ENCODE results near the gene POLR1E. TPM values are rescaled to one million over a fixed set of nuclear protein-coding genes. Genes with fewer than 3 reads are reported as not detected.
A peak's percentile ranks its signal among the peaks of the same experiment; 100 is the strongest.

POLR1E gene
- total RNA-seq, 2 experiments from 2014 or later = 60.7 to 62.9 TPM

- intact Hi-C loops (cut with micrococcal nuclease) = no loop called here
- Mint-ChIP-seq H3K9me3 (no peaks in the 10 kb centered on the region), H3K27ac (no peak overlapping the region), H3K4me1 (ENCODE audit: low read depth) (peaks cover 25% of the 10 kb centered on the region), H3K36me3 (ENCODE audit: low read depth) (peaks cover 11% of the 10 kb centered on the region), H3K4me3 (no peak overlapping the region), H3K27me3 (ENCODE audit: low read depth) (no peaks in the 10 kb centered on the region)
- CTCF ChIA-PET = interaction anchor here (0.6 to 2.0 kb wide), 2 partner anchors 35 to 1199 kb away, joined by 4 to 7 read pairs; no protein-coding TSS in a partner anchor
- DNase-seq = no peak
Measured at GRCh38 chr9:37449862-37450632, 35.7 kb upstream of the POLR1E start.

GRCh38 chr9:37451628-37452027, 34.1 kb upstream of the POLR1E start:
- peaks cover 15% of the 10 kb centered on the region for H3K36me3 Mint-ChIP-seq (ENCODE audit: low read depth)
- no peak overlapping the region for H3K27ac Mint-ChIP-seq
- intact Hi-C loops (cut with micrococcal nuclease) = no loop called here
- no peak overlapping the region for H3K4me3 Mint-ChIP-seq
- CTCF ChIA-PET = no interaction called here
- DNase-seq = no peak
- H3K4me1 Mint-ChIP-seq (ENCODE audit: low read depth) = peaks cover 37% of the 10 kb centered on the region
- no peaks in the 10 kb centered on the region for H3K9me3 Mint-ChIP-seq
- H3K27me3 Mint-ChIP-seq (ENCODE audit: low read depth) = no peaks in the 10 kb centered on the region

- intact Hi-C loops (cut with micrococcal nuclease) = no loop called here
- Mint-ChIP-seq H3K4me3 (no peak overlapping the region), H3K27me3 (ENCODE audit: low read depth) (no peaks in the 10 kb centered on the region), H3K4me1 (ENCODE audit: low read depth) (peaks cover 39% of the 10 kb centered on the region), H3K9me3 (no peaks in the 10 kb centered on the region), H3K27ac (no peak overlapping the region), H3K36me3 (ENCODE audit: low read depth) (peaks cover 15% of the 10 kb centered on the region)
- CTCF ChIA-PET = no interaction called here
- no peak for DNase-seq
Measured at GRCh38 chr9:37452611-37453010, 33.1 kb upstream of the POLR1E start.

- CTCF ChIA-PET = no interaction called here
- DNase-seq = no peak
- H3K27ac Mint-ChIP-seq = no peak overlapping the region
- no peaks in the 10 kb centered on the region for H3K9me3 Mint-ChIP-seq
- no peaks in the 10 kb centered on the region for H3K27me3 Mint-ChIP-seq (ENCODE audit: low read depth)
- H3K4me1 Mint-ChIP-seq (ENCODE audit: low read depth) = peaks cover 46% of the 10 kb centered on the region
- H3K4me3 Mint-ChIP-seq = no peak overlapping the region
- intact Hi-C loops (cut with micrococcal nuclease) = no loop called here
- H3K36me3 Mint-ChIP-seq (ENCODE audit: low read depth) = peaks cover 13% of the 10 kb centered on the region
Measured at GRCh38 chr9:37453827-37454226, 31.9 kb upstream of the POLR1E start.

- Mint-ChIP-seq H3K36me3 (ENCODE audit: low read depth) (peaks cover 13% of the 10 kb centered on the region), H3K27ac (no peak overlapping the region), H3K4me1 (ENCODE audit: low read depth) (peaks cover 47% of the 10 kb centered on the region), H3K4me3 (no peak overlapping the region), H3K9me3 (no peaks in the 10 kb centered on the region), H3K27me3 (ENCODE audit: low read depth) (no peaks in the 10 kb centered on the region)
- intact Hi-C loops (cut with micrococcal nuclease) = no loop called here
- CTCF ChIA-PET = no interaction called here
- DNase-seq = no peak
Measured at GRCh38 chr9:37454238-37454637, 31.5 kb upstream of the POLR1E start.

- CTCF ChIA-PET = no interaction called here
- Mint-ChIP-seq H3K4me3 (no peak overlapping the region), H3K9me3 (no peaks in the 10 kb centered on the region), H3K27ac (no peak overlapping the region), H3K4me1 (ENCODE audit: low read depth) (peaks cover 50% of the 10 kb centered on the region), H3K27me3 (ENCODE audit: low read depth) (no peaks in the 10 kb centered on the region), H3K36me3 (ENCODE audit: low read depth) (peaks cover 6% of the 10 kb centered on the region)
- intact Hi-C loops (cut with micrococcal nuclease) = no loop called here
- no peak for DNase-seq
Measured at GRCh38 chr9:37455884-37456647, 29.7 kb upstream of the POLR1E start.

GRCh38 chr9:37456817-37457216, 28.9 kb upstream of the POLR1E start:
- Mint-ChIP-seq H3K36me3 (ENCODE audit: low read depth) (peaks cover 3% of the 10 kb centered on the region), H3K9me3 (no peaks in the 10 kb centered on the region), H3K4me1 (ENCODE audit: low read depth) (peaks cover 47% of the 10 kb centered on the region), H3K27me3 (ENCODE audit: low read depth) (no peaks in the 10 kb centered on the region), H3K4me3 (no peak overlapping the region), H3K27ac (no peak overlapping the region)
- CTCF ChIA-PET = no interaction called here
- DNase-seq = no peak
- intact Hi-C loops (cut with micrococcal nuclease) = no loop called here

GRCh38 chr9:37464006-37464405, 21.7 kb upstream of the POLR1E start:
- Mint-ChIP-seq H3K9me3 (no peaks in the 10 kb centered on the region), H3K36me3 (ENCODE audit: low read depth) (peaks cover 8% of the 10 kb centered on the region), H3K27me3 (ENCODE audit: low read depth) (no peaks in the 10 kb centered on the region), H3K27ac (no peak overlapping the region), H3K4me3 (peak overlapping the region; percentile 93), H3K4me1 (ENCODE audit: low read depth) (peaks cover 31% of the 10 kb centered on the region)
- intact Hi-C loops (cut with micrococcal nuclease) = loop anchor here (2.0 kb wide), 2 partner anchors 163 to 385 kb away; no protein-coding TSS in a partner anchor
- no peak for DNase-seq
- CTCF ChIA-PET = interaction anchor here (0.7 to 0.9 kb wide), 2 partner anchors 22 to 23 kb away, joined by 3 read pairs; no protein-coding TSS in a partner anchor

GRCh38 chr9:37464426-37465248, 21.1 kb upstream of the POLR1E start:
- H3K27ac Mint-ChIP-seq = peak overlapping the region; percentile 86
- intact Hi-C loops (cut with micrococcal nuclease) = loop anchor here (1.0 to 5.0 kb wide), 14 partner anchors 21 to 1064 kb away; partner anchors contain the start of genes EXOSC3, GRHPR, POLR1E and RNF38
- H3K4me3 Mint-ChIP-seq = peak overlapping the region; percentile 93
- no peaks in the 10 kb centered on the region for H3K27me3 Mint-ChIP-seq (ENCODE audit: low read depth)
- peaks cover 30% of the 10 kb centered on the region for H3K4me1 Mint-ChIP-seq (ENCODE audit: low read depth)
- CTCF ChIA-PET = no interaction called here
- peak; percentile 63 for DNase-seq
- H3K9me3 Mint-ChIP-seq = no peaks in the 10 kb centered on the region
- H3K36me3 Mint-ChIP-seq (ENCODE audit: low read depth) = peaks cover 8% of the 10 kb centered on the region

GRCh38 chr9:37465249-37466036, 20.3 kb upstream of the POLR1E start, which contains the start of gene ZBTB5:
Gene ZBTB5, minus strand, starts transcription at chr9:37465450. Its CDS starts 22,899 bp downstream, at chr9:37442551.
- H3K27me3 Mint-ChIP-seq (ENCODE audit: low read depth) = no peaks in the 10 kb centered on the region
- intact Hi-C loops (cut with micrococcal nuclease) = loop anchor here (1.0 to 5.0 kb wide), 14 partner anchors 20 to 1065 kb away; partner anchors contain the start of genes EXOSC3, GRHPR, POLR1E and RNF38
- peak; percentile 99 for DNase-seq
- H3K9me3 Mint-ChIP-seq = no peaks in the 10 kb centered on the region
- peaks cover 8% of the 10 kb centered on the region for H3K36me3 Mint-ChIP-seq (ENCODE audit: low read depth)
- CTCF ChIA-PET = no interaction called here
- H3K4me1 Mint-ChIP-seq (ENCODE audit: low read depth) = peaks cover 30% of the 10 kb centered on the region
- peak within 1 kb of the TSS; percentile 86 for H3K27ac Mint-ChIP-seq
- H3K4me3 Mint-ChIP-seq = peak within 1 kb of the TSS; percentile 93

GRCh38 chr9:37466037-37466709, 19.6 kb upstream of the POLR1E start:
- CTCF ChIA-PET = interaction anchor here (0.5 kb wide), 1 partner anchor 1818 kb away, joined by 3 read pairs; no protein-coding TSS in a partner anchor
- H3K27me3 Mint-ChIP-seq (ENCODE audit: low read depth) = no peaks in the 10 kb centered on the region
- H3K9me3 Mint-ChIP-seq = no peaks in the 10 kb centered on the region
- intact Hi-C loops (cut with micrococcal nuclease) = loop anchor here (5.0 kb wide), 3 partner anchors 279 to 439 kb away; partner anchors contain the start of gene SLC25A51
- DNase-seq = peak; percentile 48
- H3K27ac Mint-ChIP-seq = peak overlapping the region; percentile 86
- peaks cover 8% of the 10 kb centered on the region for H3K36me3 Mint-ChIP-seq (ENCODE audit: low read depth)
- peaks cover 25% of the 10 kb centered on the region for H3K4me1 Mint-ChIP-seq (ENCODE audit: low read depth)
- peak overlapping the region; percentile 93 for H3K4me3 Mint-ChIP-seq

All from activated naive CD4-positive, alpha-beta T cell treated with anti-CD3 and anti-CD28 coated beads for 36 hours (primary cell).